DOHH2 (cell line): Measurements from ENCODE around the gene SNRPD1.

ENCODE experiments used
- H3F3A ChIP-seq: fragments of 200-600 bp; sonication (generic), shearing (Covaris generic); 2 replicates; pipeline ENCODE4 v1.6.0; 2016; ENCODE audit warnings: antibody characterized with exemption, mild to moderate bottlenecking; ENCODE audit not compliant: control insufficient read depth, insufficient read depth
- H3K27ac ChIP-seq: fragments of 200-600 bp; sonication (generic); 2 replicates; pipeline ENCODE4 v1.5.1; 2014; ENCODE audit warnings: low read depth, mild to moderate bottlenecking, low read length, moderate library complexity
- H3K27me3 ChIP-seq: fragments of 200-600 bp; sonication (generic); 2 replicates; pipeline ENCODE4 v1.6.1; 2014; ENCODE audit warnings: mild to moderate bottlenecking, low read length, mixed read lengths; ENCODE audit not compliant: control insufficient read depth
- H3K36me3 ChIP-seq: fragments of 200-600 bp; sonication (generic); 2 replicates; pipeline ENCODE4 v1.6.1; 2014; ENCODE audit warnings: mild to moderate bottlenecking, low read length, moderate library complexity, mixed read lengths; ENCODE audit not compliant: control insufficient read depth
- H3K4me1 ChIP-seq: fragments of 200-600 bp; sonication (generic); 2 replicates; pipeline ENCODE4 v1.6.1; 2014; ENCODE audit warnings: mild to moderate bottlenecking, low read length, mixed read lengths; ENCODE audit not compliant: control insufficient read depth
- H3K4me2 ChIP-seq: fragments of 200-600 bp; sonication (generic); 2 replicates; pipeline ENCODE4 v1.6.0; 2014; ENCODE audit warnings: mild to moderate bottlenecking, low read length, moderate library complexity
- H3K4me3 ChIP-seq: fragments of 200-600 bp; sonication (generic); 2 replicates; pipeline ENCODE4 v1.5.1; 2014; ENCODE audit warnings: mild to moderate bottlenecking, low read length, mixed read lengths
- H3K79me2 ChIP-seq: fragments of 200-600 bp; sonication (generic); 2 replicates; pipeline ENCODE4 v1.6.1; 2014; ENCODE audit warnings: mild to moderate bottlenecking, low read length, mixed read lengths; ENCODE audit not compliant: control insufficient read depth
- H3K9me2 ChIP-seq: fragments of 200-600 bp; sonication (generic); replicated peaks from 2 replicates; pipeline ENCODE4 v1.6.1; 2014; ENCODE audit warnings: mild to moderate bottlenecking, low read length, mixed read lengths; ENCODE audit not compliant: control insufficient read depth
- H3K9me3 ChIP-seq: fragments of 200-600 bp; sonication (generic); 2 replicates; pipeline ENCODE4 v1.6.1; 2014; ENCODE audit warnings: antibody characterized with exemption, low read length, mixed read lengths; ENCODE audit not compliant: control insufficient read depth, insufficient read depth
- H4K20me1 ChIP-seq: fragments of 200-600 bp; sonication (generic); 2 replicates; pipeline ENCODE4 v1.6.0; 2014; ENCODE audit warnings: low read depth, mild to moderate bottlenecking, antibody characterized with exemption, low read length, moderate library complexity; ENCODE audit not compliant: control insufficient read depth, insufficient read depth
- EZH2phosphoT487 ChIP-seq: fragments of 200-600 bp; sonication (generic); IDR thresholded peaks from 2 replicates; pipeline ENCODE4 v1.6.1; 2017; ENCODE audit warnings: borderline replicate concordance, mild to moderate bottlenecking, antibody characterized with exemption, low read length, moderate library complexity, mixed read lengths
- TF ChIP-seq, protein P1 (sequence below): fragments of 200-600 bp; sonication (generic); IDR thresholded peaks from one replicate; pipeline ENCODE4 v1.5.1; 2014; ENCODE audit warnings: antibody characterized with exemption, mild to moderate bottlenecking, low read depth, low read length; ENCODE audit not compliant: poor library complexity, severe bottlenecking

Gene SNRPD1

DNA sequence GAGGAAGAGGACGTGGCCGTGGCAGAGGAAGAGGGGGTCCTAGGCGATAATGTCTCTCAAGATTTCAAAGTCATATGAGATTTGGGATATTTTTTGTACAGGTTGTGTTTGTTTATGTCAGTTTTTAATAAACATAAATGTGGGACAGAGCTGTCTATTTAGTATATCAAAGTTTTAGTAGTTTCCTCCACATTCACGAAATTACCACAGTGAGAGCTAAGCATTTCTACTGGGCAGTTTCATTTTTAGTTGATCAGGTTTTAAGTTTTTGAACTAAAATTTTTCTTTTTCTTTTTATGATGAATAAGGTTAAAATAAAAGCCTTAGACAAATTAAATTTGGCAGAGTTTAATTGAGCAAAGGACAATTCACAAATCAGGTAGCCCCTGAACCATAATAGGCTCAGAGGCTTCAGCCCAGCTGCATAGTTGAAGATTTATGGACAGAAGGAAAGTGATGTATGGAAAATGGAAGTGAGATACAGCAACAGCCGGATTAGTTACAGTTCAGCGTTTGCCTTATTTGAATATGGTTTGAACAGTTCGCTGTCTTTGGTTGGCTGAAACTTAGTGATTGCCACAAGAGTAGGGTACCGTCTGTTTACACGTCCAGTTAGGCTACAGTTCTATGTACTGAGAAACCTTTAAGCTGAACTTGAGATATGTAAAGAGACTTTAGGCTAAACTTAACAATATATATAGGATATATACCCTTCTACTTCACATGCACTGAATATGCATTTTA is 17.1 kb downstream of the SNRPD1 start:
- peaks cover 86% of the 10 kb centered on the region for H3K36me3 ChIP-seq
- peaks cover 65% of the 10 kb centered on the region for H3K79me2 ChIP-seq
- peak overlapping the region; percentile 32 for H3K4me2 ChIP-seq
- no peaks in the 10 kb centered on the region for H3K9me2 ChIP-seq
- 0 out of 2 replicates have a peak overlapping the region, but pooled peaks have one; percentile 2 for H3K4me3 ChIP-seq
- TF ChIP-seq, protein P1, sequence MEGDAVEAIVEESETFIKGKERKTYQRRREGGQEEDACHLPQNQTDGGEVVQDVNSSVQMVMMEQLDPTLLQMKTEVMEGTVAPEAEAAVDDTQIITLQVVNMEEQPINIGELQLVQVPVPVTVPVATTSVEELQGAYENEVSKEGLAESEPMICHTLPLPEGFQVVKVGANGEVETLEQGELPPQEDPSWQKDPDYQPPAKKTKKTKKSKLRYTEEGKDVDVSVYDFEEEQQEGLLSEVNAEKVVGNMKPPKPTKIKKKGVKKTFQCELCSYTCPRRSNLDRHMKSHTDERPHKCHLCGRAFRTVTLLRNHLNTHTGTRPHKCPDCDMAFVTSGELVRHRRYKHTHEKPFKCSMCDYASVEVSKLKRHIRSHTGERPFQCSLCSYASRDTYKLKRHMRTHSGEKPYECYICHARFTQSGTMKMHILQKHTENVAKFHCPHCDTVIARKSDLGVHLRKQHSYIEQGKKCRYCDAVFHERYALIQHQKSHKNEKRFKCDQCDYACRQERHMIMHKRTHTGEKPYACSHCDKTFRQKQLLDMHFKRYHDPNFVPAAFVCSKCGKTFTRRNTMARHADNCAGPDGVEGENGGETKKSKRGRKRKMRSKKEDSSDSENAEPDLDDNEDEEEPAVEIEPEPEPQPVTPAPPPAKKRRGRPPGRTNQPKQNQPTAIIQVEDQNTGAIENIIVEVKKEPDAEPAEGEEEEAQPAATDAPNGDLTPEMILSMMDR = no peak
- TF ChIP-seq EZH2phosphoT487 = no peak
- peak overlapping the region; percentile 67 for H3K27ac ChIP-seq
- H3K9me3 ChIP-seq = no peaks in the 10 kb centered on the region
- peaks cover 33% of the 10 kb centered on the region for H3F3A ChIP-seq
- H3K4me1 ChIP-seq = peaks cover 33% of the 10 kb centered on the region
- H3K27me3 ChIP-seq = no peaks in the 10 kb centered on the region
- peaks cover 10% of the 10 kb centered on the region; the same call in 1 of the 2 replicates for H4K20me1 ChIP-seq

DNA sequence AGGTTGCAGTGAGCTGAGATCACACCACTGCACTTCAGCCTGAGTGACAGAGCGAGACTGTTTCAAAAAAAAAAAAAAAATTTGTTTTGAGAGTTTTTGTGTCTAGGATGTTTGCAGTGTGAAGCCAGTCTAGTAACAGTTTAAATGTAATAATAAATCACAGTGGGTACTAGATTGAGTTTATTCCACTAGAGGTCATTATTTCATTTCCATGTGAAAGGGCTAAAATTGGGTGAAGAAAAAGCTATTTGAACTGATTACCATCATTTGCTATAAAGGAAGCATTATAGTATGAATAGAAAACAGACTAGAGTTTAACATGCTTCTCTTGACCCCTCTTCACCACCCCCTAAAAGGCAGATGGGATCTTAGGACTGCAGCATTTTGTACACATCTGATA is 20.3 kb downstream of the SNRPD1 start:
- peaks cover 10% of the 10 kb centered on the region; the same call in 1 of the 2 replicates for H4K20me1 ChIP-seq
- peaks cover 36% of the 10 kb centered on the region for H3K79me2 ChIP-seq
- H3K27ac ChIP-seq = no peak overlapping the region
- no peaks in the 10 kb centered on the region for H3K9me3 ChIP-seq
- peaks cover 70% of the 10 kb centered on the region for H3K36me3 ChIP-seq
- H3K4me3 ChIP-seq = no peak overlapping the region
- peaks cover 39% of the 10 kb centered on the region for H3F3A ChIP-seq
- peaks cover 42% of the 10 kb centered on the region for H3K4me1 ChIP-seq
- no peaks in the 10 kb centered on the region for H3K27me3 ChIP-seq
- no peaks in the 10 kb centered on the region for H3K9me2 ChIP-seq
- no peak overlapping the region for H3K4me2 ChIP-seq
- TF ChIP-seq EZH2phosphoT487 = no peak
- TF ChIP-seq, protein P1 = no peak

DNA sequence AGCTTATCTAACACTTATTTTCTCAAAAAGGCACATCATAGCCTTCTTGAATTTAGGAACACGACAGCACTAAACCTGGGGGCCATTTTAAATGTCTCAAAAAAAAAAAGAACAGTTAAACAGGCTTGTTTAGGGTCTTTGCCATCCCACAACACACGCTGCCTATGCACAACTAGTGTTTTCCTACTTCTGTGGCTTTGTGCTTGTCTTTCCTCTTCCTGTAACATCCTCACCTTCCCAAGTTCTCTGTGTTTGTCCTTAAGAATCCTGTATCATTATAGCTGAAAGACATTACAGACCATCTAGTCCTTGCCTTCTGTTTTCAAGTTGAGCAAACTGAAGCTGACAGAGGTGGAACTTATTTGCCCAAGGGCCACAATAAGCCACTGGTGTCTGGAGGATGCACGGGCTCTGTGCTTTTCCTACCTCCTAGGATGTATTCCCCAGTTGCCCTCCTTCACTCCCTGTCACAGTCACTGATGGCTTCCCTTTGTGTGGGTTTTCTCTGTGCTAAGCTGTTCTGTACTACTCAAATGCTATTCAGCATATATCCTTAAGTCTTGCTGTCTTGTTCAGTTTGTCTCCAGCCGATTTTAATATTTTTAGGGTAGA is 22.6 kb downstream of the SNRPD1 start:
- no peak for TF ChIP-seq EZH2phosphoT487
- TF ChIP-seq, protein P1 = no peak
- H3F3A ChIP-seq = peaks cover 32% of the 10 kb centered on the region
- H3K36me3 ChIP-seq = peaks cover 53% of the 10 kb centered on the region
- peaks cover 4% of the 10 kb centered on the region; the same call in 1 of the 2 replicates for H4K20me1 ChIP-seq
- H3K4me3 ChIP-seq = no peak overlapping the region
- H3K4me1 ChIP-seq = peaks cover 30% of the 10 kb centered on the region
- no peaks in the 10 kb centered on the region for H3K9me2 ChIP-seq
- peaks cover 13% of the 10 kb centered on the region for H3K79me2 ChIP-seq
- no peaks in the 10 kb centered on the region for H3K9me3 ChIP-seq
- H3K27ac ChIP-seq = no peak overlapping the region
- no peak overlapping the region for H3K4me2 ChIP-seq
- no peaks in the 10 kb centered on the region for H3K27me3 ChIP-seq
